HG03442 (cell line): ENCODE results near the gene ANXA8L1.
"Not testable (repeated sequence)": the region's sequence is repeated elsewhere in the genome, so short reads cannot be mapped to it uniquely, and the experiment has no call there.

Experiments
- ATAC-seq: cut with Tn5 transposase; IDR thresholded peaks from one replicate; pipeline ENCODE4 v1.9.1; 2021; ENCODE audit warnings: mild to moderate bottlenecking, moderate library complexity; ENCODE audit not compliant: unreplicated experiment

The ANXA8L1 gene

GRCh38 chr10:46396441-46397279 lies 21.1 kb downstream of the ANXA8L1 start:
- not testable (repeated sequence) for ATAC-seq

- ATAC-seq, result not testable (repeated sequence)
Measured at GRCh38 chr10:46397767-46398166, 22.2 kb downstream of the ANXA8L1 start.

GRCh38 chr10:46398212-46398886 lies 22.8 kb downstream of the ANXA8L1 start:
- ATAC-seq, result not testable (repeated sequence)

GRCh38 chr10:46409556-46409955 lies 34.0 kb downstream of the ANXA8L1 start:
- ATAC-seq, result not testable (repeated sequence)

GRCh38 chr10:46411123-46411522 lies 35.5 kb downstream of the ANXA8L1 start:
- not testable (repeated sequence) for ATAC-seq

GRCh38 chr10:46412665-46413064 lies 37.1 kb downstream of the ANXA8L1 start:
- ATAC-seq, result not testable (repeated sequence)

GRCh38 chr10:46415291-46415690 lies 39.7 kb downstream of the ANXA8L1 start:
- ATAC-seq, result not testable (repeated sequence)

GRCh38 chr10:46418283-46418682 lies 42.7 kb downstream of the ANXA8L1 start:
- ATAC-seq, result not testable (repeated sequence)

- not testable (repeated sequence) for ATAC-seq
Measured at GRCh38 chr10:46419570-46420379, 44.2 kb downstream of the ANXA8L1 start.

- ATAC-seq, result not testable (repeated sequence)
Measured at GRCh38 chr10:46423550-46423949, 48.0 kb downstream of the ANXA8L1 start.

- ATAC-seq, result not testable (repeated sequence)
Measured at GRCh38 chr10:46440942-46441341, 65.4 kb downstream of the ANXA8L1 start.
